KMS-11 (cell line): ENCODE measurements around the gene TNFAIP8L2.

Source experiments
- H2AFZ ChIP-seq: fragments of 200-600 bp; sonication (generic); 2 replicates; pipeline ENCODE4 v1.6.1; 2016; ENCODE audit warnings: antibody characterized with exemption, mixed run types, low read depth
- H3K27ac ChIP-seq: fragments of 200-600 bp; sonication (generic); 2 replicates; pipeline ENCODE4 v1.6.1; 2016; ENCODE audit warnings: mild to moderate bottlenecking, mixed run types
- H3K27me3 ChIP-seq: fragments of 200-600 bp; sonication (generic); 2 replicates; pipeline ENCODE4 v1.6.1; 2017; ENCODE audit warnings: mild to moderate bottlenecking, low read depth, mixed run types, moderate library complexity; ENCODE audit not compliant: insufficient read depth
- H3K36me3 ChIP-seq: fragments of 200-600 bp; sonication (generic); 2 replicates; pipeline ENCODE4 v1.6.1; 2017; ENCODE audit warnings: mild to moderate bottlenecking, mixed run types; ENCODE audit not compliant: insufficient read depth
- H3K4me1 ChIP-seq: fragments of 200-600 bp; sonication (generic); 2 replicates; pipeline ENCODE4 v1.6.1; 2016; ENCODE audit warnings: mild to moderate bottlenecking, low read depth, mixed run types; ENCODE audit not compliant: poor library complexity, severe bottlenecking
- H3K4me2 ChIP-seq: fragments of 200-600 bp; sonication (generic); 2 replicates; pipeline ENCODE4 v1.7.0; 2016; ENCODE audit warnings: mild to moderate bottlenecking, mixed run types
- H3K4me3 ChIP-seq: fragments of 200-600 bp; sonication (generic); IDR thresholded peaks from 2 replicates; pipeline ENCODE4 v1.6.1; 2017; ENCODE audit warnings: low read depth, low read length, mixed read lengths; ENCODE audit not compliant: insufficient read depth
- H3K79me2 ChIP-seq: fragments of 200-600 bp; sonication (generic); 2 replicates; pipeline ENCODE4 v1.6.1; 2016; ENCODE audit warnings: low read depth, mixed run types; ENCODE audit not compliant: insufficient read depth
- H3K9ac ChIP-seq: fragments of 200-600 bp; sonication (generic); 2 replicates; pipeline ENCODE4 v1.6.1; 2016; ENCODE audit warnings: mild to moderate bottlenecking, mixed run types
- H4K20me1 ChIP-seq: fragments of 200-600 bp; sonication (generic); 2 replicates; pipeline ENCODE4 v1.6.1; 2016; ENCODE audit warnings: mild to moderate bottlenecking, mixed run types; ENCODE audit not compliant: insufficient read depth
- CTCF ChIP-seq: fragments of 200-600 bp; sonication (generic); conservative IDR thresholded peaks from 2 replicates; pipeline ENCODE4 v1.6.1; 2017; ENCODE audit warnings: low read depth, mild to moderate bottlenecking, antibody characterized with exemption, low read length, moderate library complexity, mixed read lengths

TNFAIP8L2 gene

GRCh38 chr1:151124763-151125403 is 31.6 kb upstream of the TNFAIP8L2 start:
- Histone ChIP-seq H3K79me2 (no peaks in the 10 kb centered on the region), H4K20me1 (no peaks in the 10 kb centered on the region), H2AFZ (no peak overlapping the region), H3K27ac (no peak overlapping the region), H3K9ac (no peak overlapping the region), H3K4me1 (no peaks in the 10 kb centered on the region), H3K27me3 (no peaks in the 10 kb centered on the region), H3K4me2 (no peak overlapping the region), H3K36me3 (no peaks in the 10 kb centered on the region), H3K4me3 (no peak overlapping the region)
- no peak for TF ChIP-seq CTCF

- no peaks in the 10 kb centered on the region for H3K27me3 ChIP-seq
- no peak overlapping the region for H3K9ac ChIP-seq
- H3K4me1 ChIP-seq, result no peaks in the 10 kb centered on the region
- no peaks in the 10 kb centered on the region for H3K36me3 ChIP-seq
- H2AFZ ChIP-seq, result no peak overlapping the region
- H4K20me1 ChIP-seq, result no peaks in the 10 kb centered on the region
- H3K4me2 ChIP-seq, result no peak overlapping the region
- TF ChIP-seq CTCF, result no peak
- no peaks in the 10 kb centered on the region for H3K79me2 ChIP-seq
- no peak overlapping the region for H3K4me3 ChIP-seq
- H3K27ac ChIP-seq, result no peak overlapping the region
These were observed 27.6 kb upstream of the TNFAIP8L2 start for GRCh38 chr1:151128800-151129199.

GRCh38 chr1:151130987-151131586 is 25.4 kb upstream of the TNFAIP8L2 start:
- H3K27ac ChIP-seq, result no peak overlapping the region
- peaks cover 7% of the 10 kb centered on the region for H3K4me1 ChIP-seq
- no peak for TF ChIP-seq CTCF
- H3K27me3 ChIP-seq, result no peaks in the 10 kb centered on the region
- H4K20me1 ChIP-seq, result no peaks in the 10 kb centered on the region
- no peak overlapping the region for H2AFZ ChIP-seq
- H3K4me2 ChIP-seq, result no peak overlapping the region
- H3K36me3 ChIP-seq, result no peaks in the 10 kb centered on the region
- no peak overlapping the region for H3K9ac ChIP-seq
- H3K4me3 ChIP-seq, result no peak overlapping the region
- H3K79me2 ChIP-seq, result no peaks in the 10 kb centered on the region

- no peak overlapping the region for H3K4me3 ChIP-seq
- no peaks in the 10 kb centered on the region for H3K36me3 ChIP-seq
- H3K27me3 ChIP-seq, result no peaks in the 10 kb centered on the region
- no peak overlapping the region for H3K4me2 ChIP-seq
- no peak overlapping the region for H3K9ac ChIP-seq
- H3K4me1 ChIP-seq, result peaks cover 7% of the 10 kb centered on the region
- no peak overlapping the region for H2AFZ ChIP-seq
- H3K27ac ChIP-seq, result no peak overlapping the region
- no peak for TF ChIP-seq CTCF
- no peaks in the 10 kb centered on the region for H3K79me2 ChIP-seq
- H4K20me1 ChIP-seq, result no peaks in the 10 kb centered on the region
These were observed 24.6 kb upstream of the TNFAIP8L2 start for GRCh38 chr1:151131701-151132334.
